OCI-LY3 (cell line): ENCODE measurements around the gene AGBL1.

Source experiments
- H2AFZ ChIP-seq: fragments of 200-600, 300-600 bp; shearing (Covaris generic); 2 replicates; pipeline ENCODE4 v1.6.0; 2014; ENCODE audit warnings: antibody characterized with exemption, low read depth, low read length
- H3K27ac ChIP-seq: fragments of 200-600, 300-600 bp; sonication (generic); 2 replicates; pipeline ENCODE4 v1.5.1; 2014; ENCODE audit warnings: mild to moderate bottlenecking, low read length, moderate library complexity, mixed read lengths
- H3K27me3 ChIP-seq: fragments of 200-600, 300-600 bp; sonication (generic); 2 replicates; pipeline ENCODE4 v1.6.1; 2014; ENCODE audit warnings: low read depth, low read length, mixed read lengths
- H3K36me3 ChIP-seq: fragments of 200-600, 300-600 bp; sonication (generic); replicated peaks from 2 replicates; pipeline ENCODE3; 2014; ENCODE audit warnings: low read depth, low read length, mixed read lengths
- H3K4me1 ChIP-seq: fragments of 300-600, 200-600 bp; sonication (generic); 2 replicates; pipeline ENCODE4 v1.6.1; 2014; ENCODE audit warnings: low read length, mixed read lengths
- H3K4me2 ChIP-seq: fragments of 200-600, 300-600 bp; sonication (generic); 2 replicates; pipeline ENCODE4 v1.6.1; 2014; ENCODE audit warnings: low read length, mixed read lengths
- H3K4me3 ChIP-seq: fragments of 300-600, 200-600 bp; sonication (generic); 2 replicates; pipeline ENCODE4 v1.5.1; 2014; ENCODE audit warnings: antibody characterized with exemption, mild to moderate bottlenecking, low read length, moderate library complexity
- H3K79me2 ChIP-seq: fragments of 300-600, 200-600 bp; shearing (Covaris generic); 2 replicates; pipeline ENCODE4 v1.6.1; 2014; ENCODE audit warnings: mild to moderate bottlenecking, low read length, mixed read lengths
- H3K9ac ChIP-seq: fragments of 300-600, 200-600 bp; shearing (Covaris generic); 2 replicates; pipeline ENCODE4 v1.6.0; 2014; ENCODE audit warnings: mild to moderate bottlenecking, low read length, moderate library complexity
- H3K9me3 ChIP-seq: fragments of 200-600, 300-600 bp; shearing (Covaris generic); 2 replicates; pipeline ENCODE4 v1.6.1; 2014; ENCODE audit warnings: low read length, mixed read lengths; ENCODE audit not compliant: insufficient read depth
- H4K20me1 ChIP-seq: fragments of 200-600, 300-600 bp; sonication (generic); 2 replicates; pipeline ENCODE4 v1.6.1; 2016; ENCODE audit warnings: low read length, mixed read lengths; ENCODE audit not compliant: insufficient read depth
- CTCF ChIP-seq: fragments of 200-600, 300-600 bp; sonication (generic); IDR thresholded peaks from 2 replicates; pipeline ENCODE4 v1.5.1; 2014; ENCODE audit warnings: antibody characterized with exemption, low read length, low read depth
- EZH2phosphoT487 ChIP-seq: fragments of 200-600 bp; shearing (Covaris generic); IDR thresholded peaks from 2 replicates; pipeline ENCODE4 v1.6.1; 2018; ENCODE audit warnings: antibody characterized with exemption, mixed run types, low read depth

The AGBL1 gene

DNA sequence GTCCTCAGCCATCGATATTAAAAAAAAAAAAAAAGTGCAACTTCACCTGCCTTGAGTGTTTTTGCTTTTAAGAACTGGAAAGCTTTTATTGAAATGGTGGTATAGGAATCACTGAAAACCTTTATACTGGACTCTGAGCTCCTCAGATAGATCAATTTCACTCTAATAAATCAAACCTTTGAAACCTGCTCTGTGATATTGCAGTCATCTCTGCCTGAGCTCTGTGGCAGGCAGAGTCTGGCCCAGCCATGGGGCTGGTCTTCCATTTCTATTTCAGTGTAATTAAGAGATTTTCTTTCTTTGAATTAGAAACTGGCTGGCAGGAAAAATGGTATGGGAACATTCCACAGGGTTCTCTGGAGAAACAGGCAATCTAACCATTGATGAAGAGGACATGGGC is 762.5 kb downstream of the AGBL1 start:
- H3K4me1 ChIP-seq: no peaks in the 10 kb centered on the region
- H2AFZ ChIP-seq: no peak overlapping the region
- no peaks in the 10 kb centered on the region for H3K27me3 ChIP-seq
- H3K27ac ChIP-seq: no peak overlapping the region
- no peaks in the 10 kb centered on the region for H4K20me1 ChIP-seq
- H3K4me2 ChIP-seq: no peak overlapping the region
- no peak overlapping the region for H3K9ac ChIP-seq
- H3K36me3 ChIP-seq: no peaks in the 10 kb centered on the region
- no peak overlapping the region for H3K4me3 ChIP-seq
- no peaks in the 10 kb centered on the region for H3K79me2 ChIP-seq
- no peaks in the 10 kb centered on the region for H3K9me3 ChIP-seq
- no peak for TF ChIP-seq CTCF
- no peak for TF ChIP-seq EZH2phosphoT487

- no peaks in the 10 kb centered on the region for H3K9me3 ChIP-seq
- no peaks in the 10 kb centered on the region for H3K79me2 ChIP-seq
- no peaks in the 10 kb centered on the region for H4K20me1 ChIP-seq
- no peaks in the 10 kb centered on the region for H3K4me1 ChIP-seq
- H3K4me2 ChIP-seq: no peak overlapping the region
- no peak overlapping the region for H3K27ac ChIP-seq
- H3K27me3 ChIP-seq: no peaks in the 10 kb centered on the region
- H3K9ac ChIP-seq: no peak overlapping the region
- no peak overlapping the region for H2AFZ ChIP-seq
- no peaks in the 10 kb centered on the region for H3K36me3 ChIP-seq
- TF ChIP-seq EZH2phosphoT487 (no peak), CTCF (no peak)
- no peak overlapping the region for H3K4me3 ChIP-seq
These were observed 766.4 kb downstream of the AGBL1 start for GRCh38 chr15:86846036-86846435.

DNA sequence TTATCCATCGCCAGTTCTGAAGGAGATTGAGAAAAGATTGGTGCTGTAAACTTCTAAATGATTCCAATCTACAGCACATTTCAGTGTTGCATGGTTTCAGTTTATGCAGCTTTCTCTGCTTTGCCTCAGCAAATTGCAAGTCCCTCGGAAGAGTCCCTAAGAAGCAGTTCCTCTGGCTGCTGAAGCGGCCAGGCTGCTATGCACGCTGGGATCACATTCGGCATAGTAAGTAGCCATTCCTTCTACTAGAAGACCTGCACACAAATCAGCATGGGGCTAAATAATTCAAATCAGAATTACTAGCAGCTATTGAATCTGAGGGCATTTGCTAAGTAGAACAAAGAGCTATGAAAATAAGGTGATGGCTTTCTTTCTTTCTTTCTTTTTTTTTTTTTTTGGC is 769.5 kb downstream of the AGBL1 start:
- Histone ChIP-seq H4K20me1 (no peaks in the 10 kb centered on the region), H3K4me3 (no peak overlapping the region), H3K27me3 (no peaks in the 10 kb centered on the region), H3K79me2 (no peaks in the 10 kb centered on the region), H3K4me2 (no peak overlapping the region), H3K9ac (no peak overlapping the region), H3K27ac (no peak overlapping the region), H2AFZ (no peak overlapping the region), H3K9me3 (no peaks in the 10 kb centered on the region), H3K4me1 (no peaks in the 10 kb centered on the region), H3K36me3 (no peaks in the 10 kb centered on the region)
- TF ChIP-seq CTCF (no peak), EZH2phosphoT487 (no peak)

- Histone ChIP-seq H3K4me1 (no peaks in the 10 kb centered on the region), H3K36me3 (no peaks in the 10 kb centered on the region), H4K20me1 (no peaks in the 10 kb centered on the region), H3K4me3 (no peak overlapping the region), H2AFZ (no peak overlapping the region), H3K79me2 (no peaks in the 10 kb centered on the region), H3K27me3 (no peaks in the 10 kb centered on the region), H3K4me2 (no peak overlapping the region), H3K27ac (no peak overlapping the region), H3K9me3 (no peaks in the 10 kb centered on the region), H3K9ac (no peak overlapping the region)
- TF ChIP-seq EZH2phosphoT487 (no peak), CTCF (no peak)
These were observed 770.1 kb downstream of the AGBL1 start for GRCh38 chr15:86849558-86850285.
